ENCODE results near the gene DDX49. TPM values are rescaled to one million over a fixed set of nuclear protein-coding genes. Genes with fewer than 3 reads are reported as not detected.

DDX49 gene
- 10 to 100 TPM; 34.5 to 41.7 TPM for total RNA-seq

- peak within 1 kb of the TSS; percentile 80 to 97 for H3K27ac ChIP-seq
- ATAC-seq (ENCODE audit: insufficient number of reproducible peaks, low FRiP score, low read depth) = peak; percentile 100
- no peak for TF ChIP-seq CTCF (IDR thresholded peaks at IDR 0.05)
- peak; percentile 97 for DNase-seq (ENCODE audit: low spot score)
- no peaks in the 10 kb centered on the region for H3K27me3 ChIP-seq (replicated peaks; ENCODE audit: insufficient read depth)
- peaks cover 25% of the 10 kb centered on the region for H3K36me3 ChIP-seq
- H3K4me1 ChIP-seq (ENCODE audit: control insufficient read depth in 1 of 2, low read depth in 2 of 2) = peaks cover 17 to 34% of the 10 kb centered on the region in 2 donors
- no peaks in the 10 kb centered on the region for H3K9me3 ChIP-seq
- H3K4me3 ChIP-seq = peak within 1 kb of the TSS; percentile 94
Observed at GRCh38 chr19:18919086-18919899, at the start of gene DDX49, which contains the start of gene COPE. TSS of gene DDX49 (plus strand) at chr19:18919715. CDS start at chr19:18919742, 27 bp downstream. TSS of gene COPE (minus strand) at chr19:18919387. CDS start at chr19:18919348, 39 bp downstream.

GRCh38 chr19:18869781-18870530, 49.6 kb upstream of the DDX49 start:
- TF ChIP-seq CTCF (IDR thresholded peaks at IDR 0.05) = no peak
- Histone ChIP-seq H3K4me1 (ENCODE audit: control insufficient read depth in 1 of 2, low read depth in 2 of 2) (no peaks in the 10 kb centered on the region), H3K36me3 (peaks cover 32% of the 10 kb centered on the region), H3K27me3 (replicated peaks; ENCODE audit: insufficient read depth) (no peaks in the 10 kb centered on the region), H3K4me3 (no peak overlapping the region), H3K9me3 (no peaks in the 10 kb centered on the region), H3K27ac (no peak overlapping the region)
- DNase-seq (ENCODE audit: low spot score) = no peak
- ATAC-seq (ENCODE audit: insufficient number of reproducible peaks, low FRiP score, low read depth) = no peak

- H3K4me1 ChIP-seq (ENCODE audit: control insufficient read depth in 1 of 2, low read depth in 2 of 2) = no peaks in the 10 kb centered on the region
- no peak overlapping the region for H3K4me3 ChIP-seq
- no peak overlapping the region for H3K27ac ChIP-seq
- H3K36me3 ChIP-seq = peaks cover 25% of the 10 kb centered on the region
- TF ChIP-seq CTCF (IDR thresholded peaks at IDR 0.05) = no peak
- no peaks in the 10 kb centered on the region for H3K9me3 ChIP-seq
- no peaks in the 10 kb centered on the region for H3K27me3 ChIP-seq (replicated peaks; ENCODE audit: insufficient read depth)
- no peak for ATAC-seq (ENCODE audit: insufficient number of reproducible peaks, low FRiP score, low read depth)
- DNase-seq (ENCODE audit: low spot score) = no peak
Observed at GRCh38 chr19:18870531-18871172, 48.9 kb upstream of the DDX49 start.

- no peaks in the 10 kb centered on the region for H3K4me1 ChIP-seq (ENCODE audit: control insufficient read depth in 1 of 2, low read depth in 2 of 2)
- no peak overlapping the region for H3K4me3 ChIP-seq
- H3K27me3 ChIP-seq (replicated peaks; ENCODE audit: insufficient read depth) = no peaks in the 10 kb centered on the region
- H3K9me3 ChIP-seq = no peaks in the 10 kb centered on the region
- DNase-seq (ENCODE audit: low spot score) = no peak
- peaks cover 18% of the 10 kb centered on the region for H3K36me3 ChIP-seq
- no peak overlapping the region for H3K27ac ChIP-seq
- no peak for ATAC-seq (ENCODE audit: insufficient number of reproducible peaks, low FRiP score, low read depth)
- TF ChIP-seq CTCF (IDR thresholded peaks at IDR 0.05) = no peak
Observed at GRCh38 chr19:18871543-18871942, 48.0 kb upstream of the DDX49 start.

- H3K36me3 ChIP-seq = no peaks in the 10 kb centered on the region
- H3K4me1 ChIP-seq (ENCODE audit: control insufficient read depth in 1 of 2, low read depth in 2 of 2) = no peaks in the 10 kb centered on the region
- H3K27ac ChIP-seq = no peak overlapping the region
- ATAC-seq (ENCODE audit: insufficient number of reproducible peaks, low FRiP score, low read depth) (no peak), DNase-seq (ENCODE audit: low spot score) (no peak)
- H3K4me3 ChIP-seq = no peak overlapping the region
- no peaks in the 10 kb centered on the region for H3K27me3 ChIP-seq (replicated peaks; ENCODE audit: insufficient read depth)
- H3K9me3 ChIP-seq = peaks cover 3% of the 10 kb centered on the region
- no peak for TF ChIP-seq CTCF (IDR thresholded peaks at IDR 0.05)
Observed at GRCh38 chr19:18875726-18876125, 43.8 kb upstream of the DDX49 start.

Data from thoracic aorta (tissue), 2 donors.